H7 (cell line): ENCODE data around the gene SNAPC5. TPM values are rescaled to one million over a fixed set of nuclear protein-coding genes. Genes with fewer than 3 reads are reported as not detected.

Experiments used
- DNase-seq: peaks from one replicate; pipeline ENCODE4 v3.0.0; 2012
- H3K27me3 ChIP-seq: 2 replicates; pipeline ENCODE4 v1.6.0; 2011; ENCODE audit warnings: mild to moderate bottlenecking, low read length; ENCODE audit not compliant: control insufficient read depth, insufficient read depth
- H3K36me3 ChIP-seq: replicated peaks from 2 replicates; pipeline ENCODE4 v1.5.1; 2011; ENCODE audit warnings: low read length; ENCODE audit not compliant: control insufficient read depth, insufficient read depth
- H3K4me3 ChIP-seq: 2 replicates; pipeline ENCODE4 v1.5.1; 2011; ENCODE audit warnings: low read depth, mild to moderate bottlenecking, control low read depth, low read length, moderate library complexity; ENCODE audit not compliant: insufficient read depth
- total RNA-seq: library from RNA; depleted of rRNA; stranded (reverse); fragments of >200 nt; shearing (Covaris generic); gene quantifications from 2 replicates; pipeline ENCODE4 v1.2.3, GENCODE V29; 2014; rRNA removed

The SNAPC5 gene
- total RNA-seq, 1 experiment from 2014 or later = 23.9 TPM

GRCh38 chr15:66454143-66454542 lies 43.4 kb downstream of the SNAPC5 start:
- no peak for DNase-seq
- Histone ChIP-seq H3K27me3 (no peaks in the 10 kb centered on the region), H3K36me3 (peaks cover 1% of the 10 kb centered on the region), H3K4me3 (no peak overlapping the region)

- no peak overlapping the region for H3K4me3 ChIP-seq
- H3K27me3 ChIP-seq = no peaks in the 10 kb centered on the region
- no peak for DNase-seq
- peaks cover 1% of the 10 kb centered on the region for H3K36me3 ChIP-seq
Measured at GRCh38 chr15:66452971-66453580, 44.5 kb downstream of the SNAPC5 start.

- no peak for DNase-seq
- no peak overlapping the region for H3K4me3 ChIP-seq
- no peaks in the 10 kb centered on the region for H3K27me3 ChIP-seq
- peaks cover 1% of the 10 kb centered on the region for H3K36me3 ChIP-seq
Measured at GRCh38 chr15:66452420-66452819, 45.1 kb downstream of the SNAPC5 start.

Other genes with a start within 250 kb of the SNAPC5 start
- 0.67 and 0.76 TPM in 2 replicates for gene MEGF11, start 244.0 kb downstream of the SNAPC5 start, total RNA-seq
- gene DIS3L, start 204.2 kb downstream of the SNAPC5 start, total RNA-seq = 26.9 and 28.4 TPM in 2 replicates
- gene TIPIN, start 141.1 kb downstream of the SNAPC5 start, total RNA-seq = 16.2 and 17.0 TPM in 2 replicates
- 42.6 and 45.8 TPM in 2 replicates for gene MAP2K1, start 110.8 kb downstream of the SNAPC5 start, total RNA-seq
- 5,862 and 6,291 TPM in 2 replicates for gene RPL4, start 7.1 kb upstream of the SNAPC5 start, total RNA-seq
- 57.8 and 68.3 TPM in 2 replicates for gene ZWILCH, start 7.6 kb upstream of the SNAPC5 start, total RNA-seq
- 1.9 TPM in 2 replicates for gene LCTL, start 68.2 kb upstream of the SNAPC5 start, total RNA-seq
- 24.8 and 25.4 TPM in 2 replicates for gene SMAD6, start 204.5 kb upstream of the SNAPC5 start, total RNA-seq